K562 (cell line): ENCODE results near the gene LBHD2. TPM values are rescaled to one million over a fixed set of nuclear protein-coding genes. Genes with fewer than 3 reads are reported as not detected.

Experiments used
- CBX1 ChIP-seq: sonication (generic); IDR thresholded peaks from 2 replicates; pipeline ENCODE4 v1.6.1; 2016; ENCODE audit warnings: antibody characterized with exemption, low read depth, mild to moderate bottlenecking
- E4F1 ChIP-seq: fragments of 250-450 bp; sonication (Bioruptor Pico); IDR thresholded peaks from 2 replicates; pipeline ENCODE4 v1.5.0; 2021; ENCODE audit warnings: mild to moderate bottlenecking, borderline replicate concordance
- EP400 ChIP-seq: fragments of 450-650 bp; IDR thresholded peaks from 2 replicates; pipeline ENCODE4 v1.6.1; 2017; ENCODE audit warnings: antibody characterized with exemption, mild to moderate bottlenecking, moderate library complexity
- ERF ChIP-seq: fragments of 450-650 bp; formaldehyde crosslinking; IDR thresholded peaks from 2 replicates; pipeline ENCODE4 v1.4.0; 2020; ENCODE audit warnings: mild to moderate bottlenecking, mixed read lengths
- HSF4 ChIP-seq: fragments of 250-450 bp; sonication (Bioruptor Pico); IDR thresholded peaks from 2 replicates; pipeline ENCODE4 v2.1.2; 2022; ENCODE audit warnings: mild to moderate bottlenecking, moderate library complexity, borderline replicate concordance
- ILF3 ChIP-seq: fragments of 450-650 bp; IDR thresholded peaks from 2 replicates; pipeline ENCODE4 v1.6.1; 2018; ENCODE audit warnings: antibody characterized with exemption, mild to moderate bottlenecking, moderate library complexity, borderline replicate concordance
- JUND ChIP-seq, 2 experiments: IDR thresholded peaks; 2 replicates in 1 of 2; 3 replicates in 1 of 2; pipeline ENCODE4 v1.6.1; 2011; ENCODE audit warnings: borderline replicate concordance in 2 of 2, low read depth in 2 of 2, low read length in 2 of 2, improper control_type of control experiment in 1 of 2, missing biosample characterization in 1 of 2, missing genetic modification characterization in 1 of 2, missing genetic modification reagents in 1 of 2
- MAFG ChIP-seq: fragments of 450-650 bp; conservative IDR thresholded peaks from 2 replicates; pipeline ENCODE4 v1.6.1; 2016; ENCODE audit warnings: missing genetic modification characterization, missing compliant biosample characterization
- MAX ChIP-seq: sonication (generic); formaldehyde crosslinking; IDR thresholded peaks from 2 replicates; pipeline ENCODE4 v1.9.0; 2022; ENCODE audit warnings: mild to moderate bottlenecking, missing genetic modification reagents
- NFE2 ChIP-seq: IDR thresholded peaks from 2 replicates; pipeline ENCODE4 v1.6.1; 2014; ENCODE audit warnings: antibody characterized with exemption, low read depth
- NR4A1 ChIP-seq, 2 experiments: fragments of 250-450 bp in 1 of 2; fragments of 450-650 bp in 1 of 2; sonication (Bioruptor Pico) in 1 of 2; IDR thresholded peaks; 2 replicates each; pipeline versions ENCODE4 v1.4.0 to v1.6.1; 2016 to 2020; ENCODE audit warnings: mild to moderate bottlenecking in 2 of 2, missing compliant biosample characterization in 1 of 2, missing genetic modification characterization in 1 of 2, moderate library complexity in 1 of 2
- PCBP2 ChIP-seq: fragments of 200-400 bp; formaldehyde crosslinking; IDR thresholded peaks from 2 replicates; pipeline ENCODE4 v1.6.1; 2018; ENCODE audit warnings: low read length, low read depth, mild to moderate bottlenecking, moderate library complexity; ENCODE audit not compliant: poor library complexity, severe bottlenecking
- PTTG1 ChIP-seq: fragments of 450-650 bp; IDR thresholded peaks from 2 replicates; pipeline ENCODE4 v1.6.1; 2016; ENCODE audit warnings: low read depth, mild to moderate bottlenecking, missing genetic modification characterization, missing compliant biosample characterization
- SAFB ChIP-seq: fragments of 200-400 bp; formaldehyde crosslinking; IDR thresholded peaks from 2 replicates; pipeline ENCODE4 v1.6.1; 2017; ENCODE audit warnings: low read depth, low read length, borderline replicate concordance
- ZC3H4 ChIP-seq: sonication (generic); formaldehyde crosslinking; IDR thresholded peaks from 2 replicates; pipeline ENCODE4 v1.9.0; 2021; ENCODE audit warnings: missing genetic modification reagents, borderline replicate concordance
- ZNF121 ChIP-seq: sonication (generic); formaldehyde crosslinking; conservative IDR thresholded peaks from 2 replicates; pipeline ENCODE4 v1.8.0; 2022; ENCODE audit warnings: missing genetic modification reagents
- ZNF134 ChIP-seq: fragments of 250-450 bp; sonication (Bioruptor Pico); conservative IDR thresholded peaks from 2 replicates; pipeline ENCODE4 v1.4.0; 2020
- ZNF583 ChIP-seq: fragments of 250-450 bp; sonication (Bioruptor Pico); IDR thresholded peaks from 2 replicates; pipeline ENCODE4 v1.4.0; 2020
- polyA plus RNA-seq, 8 experiments: library from polyadenylated mRNA; depleted of rRNA in 4 of 8; stranded (reverse) in 5 of 8; unstranded in 3 of 8; fragments of >200 nt; fragmentation: Nextera tagmentation in 2 of 8; fragmentation: Illumina TruSeq in 1 of 8; extraction: Ambion mirVana in 2 of 8; extraction: Trizol in 1 of 8; gene quantifications; 2 replicates each; pipeline versions ENCODE4 v1.2.1 to v1.2.3, GENCODE V29; 2011 to 2014; ENCODE audit warnings: inconsistent platforms in 1 of 8, missing spikeins in 1 of 8
- total RNA-seq, 7 experiments: library from RNA; depleted of rRNA in 6 of 7; stranded (reverse); fragments of >200 nt in 6 of 7; fragmentation: Illumina TruSeq in 2 of 7; extraction: Trizol in 2 of 7; gene quantifications; 2 replicates each; pipeline versions ENCODE4 v1.2.1 to v1.2.3, GENCODE V29; 2011 to 2021; ENCODE audit warnings: low replicate concordance in 1 of 7
- TF ChIP-seq, protein P1 (sequence below): fragments of 450-650 bp; conservative IDR thresholded peaks from 2 replicates; pipeline ENCODE4 v1.6.1; 2016; ENCODE audit warnings: missing genetic modification characterization, low read depth, mild to moderate bottlenecking, missing compliant biosample characterization, moderate library complexity
- TF ChIP-seq, protein P2 (sequence below): fragments of 250-450 bp; sonication (Bioruptor Pico); IDR thresholded peaks from 2 replicates; pipeline ENCODE4 v1.4.0; 2020

LBHD2 gene
- total and polyA plus RNA-seq, 9 of the 15 experiments (the other 6 are each of a cell fraction or from before 2014, with no cell fraction given) = not detected

DNA sequence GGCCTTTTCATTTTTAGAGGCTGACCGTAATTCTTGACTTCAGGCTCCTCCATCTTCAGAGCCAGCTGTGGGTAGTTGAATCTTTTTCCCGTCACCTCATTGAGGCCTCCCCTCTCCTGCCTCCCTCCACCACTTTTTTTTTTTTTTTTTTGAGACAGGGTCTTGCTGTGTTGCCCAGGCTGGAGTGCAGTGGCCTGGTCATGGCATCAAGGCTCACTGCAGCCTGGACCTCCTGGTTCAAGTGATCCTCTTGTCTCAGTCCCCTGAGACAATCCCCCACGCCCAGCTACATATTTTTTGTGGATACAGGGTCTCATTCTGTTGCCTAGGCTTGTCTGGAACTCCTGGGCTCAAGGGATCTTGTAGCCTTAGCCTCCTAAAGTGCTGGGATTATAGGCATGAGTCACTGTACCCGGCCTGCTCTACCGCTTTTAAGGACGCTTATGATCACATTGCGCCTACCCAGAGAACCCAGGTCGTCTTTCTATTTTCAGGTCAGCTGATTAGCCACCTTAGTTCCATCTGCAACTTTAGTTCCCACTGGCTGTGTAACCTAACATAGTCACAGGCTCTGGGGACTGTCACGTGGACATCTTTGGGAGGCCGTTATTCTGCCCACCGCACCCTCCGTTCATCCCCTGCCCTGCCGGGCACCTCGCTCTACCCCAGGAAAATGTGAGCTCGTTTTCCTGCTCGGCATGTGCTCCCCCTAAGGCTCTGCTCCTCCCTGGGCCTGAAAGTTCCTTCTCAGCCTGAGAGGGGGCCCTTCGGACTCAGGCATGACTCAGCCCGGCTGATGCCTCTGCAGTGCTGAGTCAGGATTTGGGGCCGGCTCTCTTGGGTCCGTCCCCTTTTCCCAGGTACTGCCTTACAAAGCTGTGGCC lies 52.6 kb downstream of the LBHD2 start (continued):
- TF ChIP-seq, protein P1, sequence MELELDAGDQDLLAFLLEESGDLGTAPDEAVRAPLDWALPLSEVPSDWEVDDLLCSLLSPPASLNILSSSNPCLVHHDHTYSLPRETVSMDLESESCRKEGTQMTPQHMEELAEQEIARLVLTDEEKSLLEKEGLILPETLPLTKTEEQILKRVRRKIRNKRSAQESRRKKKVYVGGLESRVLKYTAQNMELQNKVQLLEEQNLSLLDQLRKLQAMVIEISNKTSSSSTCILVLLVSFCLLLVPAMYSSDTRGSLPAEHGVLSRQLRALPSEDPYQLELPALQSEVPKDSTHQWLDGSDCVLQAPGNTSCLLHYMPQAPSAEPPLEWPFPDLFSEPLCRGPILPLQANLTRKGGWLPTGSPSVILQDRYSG (tag) = peak; percentile 90
- TF ChIP-seq CBX1 (no peak), NFE2 (peak; percentile 83), ZNF121 (CRISPR knock-in tag) (peak; percentile 98), MAFG (tag) (peak; percentile 95), ERF (CRISPR knock-in tag) (peak; percentile 45; the same call in 1 of the 2 replicates), ZC3H4 (no peak), NR4A1 (CRISPR knock-in tag; IDR thresholded peaks at IDR 0.05) (no peak), NR4A1 (tag; IDR thresholded peaks at IDR 0.05) (peak; percentile 89), ILF3 (no peak), PCBP2 (no peak), ZNF583 (peak; percentile 75), EP400 (peak; percentile 69), JUND (IDR thresholded peaks at IDR 0.05; ENCODE audit: borderline replicate concordance, low read depth, low read length) (peak; percentile 80), JUND (tag; IDR thresholded peaks at IDR 0.05; ENCODE audit: borderline replicate concordance, low read depth, low read length) (peak; percentile 25; the same call in 1 of the 3 replicates), HSF4 (CRISPR knock-in tag) (no peak), MAX (CRISPR knock-in tag) (peak; percentile 69), SAFB (no peak), PTTG1 (tag) (no peak), ZNF134 (CRISPR knock-in tag) (no peak), E4F1 (no peak)
- TF ChIP-seq, protein P2, sequence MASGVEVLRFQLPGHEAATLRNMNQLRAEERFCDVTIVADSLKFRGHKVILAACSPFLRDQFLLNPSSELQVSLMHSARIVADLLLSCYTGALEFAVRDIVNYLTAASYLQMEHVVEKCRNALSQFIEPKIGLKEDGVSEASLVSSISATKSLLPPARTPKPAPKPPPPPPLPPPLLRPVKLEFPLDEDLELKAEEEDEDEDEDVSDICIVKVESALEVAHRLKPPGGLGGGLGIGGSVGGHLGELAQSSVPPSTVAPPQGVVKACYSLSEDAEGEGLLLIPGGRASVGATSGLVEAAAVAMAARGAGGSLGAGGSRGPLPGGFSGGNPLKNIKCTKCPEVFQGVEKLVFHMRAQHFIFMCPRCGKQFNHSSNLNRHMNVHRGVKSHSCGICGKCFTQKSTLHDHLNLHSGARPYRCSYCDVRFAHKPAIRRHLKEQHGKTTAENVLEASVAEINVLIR (CRISPR knock-in tag) = 0 out of 2 replicates have a peak, but pooled peaks have one; percentile 18
